Endodermal cell (in vitro differentiated cells): ENCODE results near the gene OBSL1. TPM values are rescaled to one million over a fixed set of nuclear protein-coding genes. Genes with fewer than 3 reads are reported as not detected.

Experiments used
- DNase-seq: peaks from one replicate; pipeline ENCODE4 v3.0.0-alpha.2; 2017
- H3K27ac ChIP-seq: 2 replicates; pipeline ENCODE4 v1.5.1; 2013; ENCODE audit warnings: mild to moderate bottlenecking, low read depth, low read length, moderate library complexity
- H3K27me3 ChIP-seq: 2 replicates; pipeline ENCODE4 v1.6.1; 2013; ENCODE audit warnings: mild to moderate bottlenecking, low read length, moderate library complexity; ENCODE audit not compliant: insufficient read depth, control insufficient read depth, poor library complexity, severe bottlenecking
- H3K36me3 ChIP-seq: 2 replicates; pipeline ENCODE4 v1.7.0; 2013; ENCODE audit warnings: mild to moderate bottlenecking, low read length, moderate library complexity; ENCODE audit not compliant: control insufficient read depth, insufficient read depth
- H3K4me1 ChIP-seq: one replicate; pipeline ENCODE4 v1.7.0; 2013; ENCODE audit warnings: low read length; ENCODE audit not compliant: control insufficient read depth, insufficient read depth
- H3K4me3 ChIP-seq: 2 replicates; pipeline ENCODE4 v1.5.1; 2013; ENCODE audit warnings: mild to moderate bottlenecking, low read length, moderate library complexity
- H3K9ac ChIP-seq: 2 replicates; pipeline ENCODE4 v1.6.1; 2013; ENCODE audit warnings: mild to moderate bottlenecking, low read length, moderate library complexity; ENCODE audit not compliant: poor library complexity, severe bottlenecking; ENCODE audit errors: extremely low read depth
- H3K9me3 ChIP-seq: 2 replicates; pipeline ENCODE4 v1.6.1; 2013; ENCODE audit warnings: mild to moderate bottlenecking, low read length, moderate library complexity; ENCODE audit not compliant: control insufficient read depth
- H3K27ac Mint-ChIP-seq: 2 replicates; pipeline ENCODE4 v1.8.0; 2020; ENCODE audit warnings: mixed read lengths
- H3K27me3 Mint-ChIP-seq: 2 replicates; pipeline ENCODE4 v1.8.0; 2021; ENCODE audit warnings: mild to moderate bottlenecking, mixed read lengths; ENCODE audit not compliant: insufficient read depth
- H3K36me3 Mint-ChIP-seq: 2 replicates; pipeline ENCODE4 v1.8.0; 2020; ENCODE audit warnings: low read depth, mixed read lengths
- H3K4me1 Mint-ChIP-seq: 2 replicates; pipeline ENCODE4 v1.8.0; 2020; ENCODE audit warnings: mixed read lengths
- H3K4me3 Mint-ChIP-seq: 2 replicates; pipeline ENCODE4 v1.8.0; 2020; ENCODE audit warnings: mild to moderate bottlenecking, moderate library complexity, mixed read lengths
- H3K9me3 Mint-ChIP-seq: 2 replicates; pipeline ENCODE4 v1.8.0; 2020; ENCODE audit warnings: mild to moderate bottlenecking, mixed read lengths
- CTCF ChIP-seq: fragments of 200-600 bp; sonication (generic); conservative IDR thresholded peaks from 2 replicates; pipeline ENCODE4 v1.5.0; 2021; ENCODE audit warnings: antibody characterized with exemption, mild to moderate bottlenecking
- WGBS, 2 experiments: methylation state at CpG; one replicate each; pipeline versions ENCODE4 v1.1.5 to v1.1.7; 2013; ENCODE audit warnings: missing lambda C conversion rate in 2 of 2, mixed read lengths in 1 of 2; ENCODE audit not compliant: insufficient coverage in 1 of 2, insufficient read length in 1 of 2; 5-methylcytosine and 5-hydroxymethylcytosine counted together
- total RNA-seq, 2 donors: library from RNA; stranded (reverse); fragmentation: NEBNext Ultra II Directional in 1 of 2; extraction: Animal tissue kit (Norgen Biotek cat#: 25700) in 1 of 2; gene quantifications; 2 replicates in 1 of 2; 3 replicates in 1 of 2; pipeline ENCODE4 v1.2.1, GENCODE V29; 2021

The OBSL1 gene
- total RNA-seq, 2 donors from 2014 or later, result 156 to 162 TPM

- peaks cover 3% of the 10 kb centered on the region for H3K9me3 Mint-ChIP-seq
- H3K4me1 Mint-ChIP-seq, result peaks cover 34% of the 10 kb centered on the region
- H3K4me1 ChIP-seq, result peaks cover 9% of the 10 kb centered on the region
These were observed 61.4 kb downstream of the OBSL1 start for GRCh38 chr2:219509780-219510511.

GRCh38 chr2:219508971-219509779 lies 62.2 kb downstream of the OBSL1 start:
- Histone ChIP-seq H3K9ac (no peak overlapping the region), H3K36me3 (peaks cover 5% of the 10 kb centered on the region), H3K4me3 (peak overlapping the region; percentile 80), H3K9me3 (no peaks in the 10 kb centered on the region), H3K27ac (no peak overlapping the region), H3K4me1 (peaks cover 9% of the 10 kb centered on the region), H3K27me3 (peaks cover 23% of the 10 kb centered on the region)
- Mint-ChIP-seq H3K9me3 (peaks cover 3% of the 10 kb centered on the region), H3K27me3 (peaks cover 44% of the 10 kb centered on the region), H3K4me3 (peak overlapping the region; percentile 60), H3K36me3 (peaks cover 10% of the 10 kb centered on the region), H3K27ac (peak overlapping the region; percentile 48), H3K4me1 (peaks cover 33% of the 10 kb centered on the region)
- no peak for TF ChIP-seq CTCF
- DNase-seq, result peak; percentile 57
- WGBS, 2 experiments, result 38 to 53% methylated on average over 5 to 13 of the region's 14 CpGs

More at GRCh38 chr2:219509780-219510511, 61.4 kb downstream of the OBSL1 start:
- H3K27ac ChIP-seq, result no peak overlapping the region
- TF ChIP-seq CTCF, result peak; percentile 84
- no peaks in the 10 kb centered on the region for H3K9me3 ChIP-seq
- Mint-ChIP-seq H3K27ac (peak overlapping the region; percentile 48), H3K4me3 (peak overlapping the region; percentile 60), H3K27me3 (peaks cover 50% of the 10 kb centered on the region), H3K36me3 (peaks cover 4% of the 10 kb centered on the region)
- peaks cover 5% of the 10 kb centered on the region for H3K36me3 ChIP-seq
- H3K9ac ChIP-seq, result no peak overlapping the region
- DNase-seq, result peak; percentile 93
- peaks cover 31% of the 10 kb centered on the region for H3K27me3 ChIP-seq
- peak overlapping the region; percentile 80 for H3K4me3 ChIP-seq
- 6% methylated on average over 14 to 26 of the region's 26 CpGs for WGBS, 2 experiments

GRCh38 chr2:219508444-219508734 lies 63.0 kb downstream of the OBSL1 start:
- peaks cover 36% of the 10 kb centered on the region for H3K27me3 Mint-ChIP-seq
- peaks cover 25% of the 10 kb centered on the region for H3K4me1 Mint-ChIP-seq
- no peak overlapping the region for H3K9ac ChIP-seq
- WGBS, 2 experiments, result 78% methylated on average over 4 of the region's 4 CpGs; no CpG with 5 or more reads in 1 of the 2 experiments
- H3K4me3 ChIP-seq, result no peak overlapping the region
- H3K27ac ChIP-seq, result no peak overlapping the region
- H3K9me3 ChIP-seq, result no peaks in the 10 kb centered on the region
- no peak overlapping the region for H3K4me3 Mint-ChIP-seq
- H3K4me1 ChIP-seq, result peaks cover 6% of the 10 kb centered on the region
- no peak for DNase-seq
- H3K27ac Mint-ChIP-seq, result no peak overlapping the region
- peaks cover 8% of the 10 kb centered on the region for H3K36me3 ChIP-seq
- H3K9me3 Mint-ChIP-seq, result peaks cover 3% of the 10 kb centered on the region
- peaks cover 16% of the 10 kb centered on the region for H3K27me3 ChIP-seq
- H3K36me3 Mint-ChIP-seq, result peaks cover 17% of the 10 kb centered on the region
- TF ChIP-seq CTCF, result no peak
